Glomerular visceral epithelial cell (primary cell): ENCODE measurements around the gene MS4A1.
"Not testable (repeated sequence)": the region's sequence is repeated elsewhere in the genome, so short reads cannot be mapped to it uniquely, and the experiment has no call there.

ENCODE experiments used
- DNase-seq: peaks from one replicate; pipeline ENCODE4 v3.0.0-alpha.2; 2016; ENCODE audit errors: extremely low spot score

MS4A1 gene

DNA sequence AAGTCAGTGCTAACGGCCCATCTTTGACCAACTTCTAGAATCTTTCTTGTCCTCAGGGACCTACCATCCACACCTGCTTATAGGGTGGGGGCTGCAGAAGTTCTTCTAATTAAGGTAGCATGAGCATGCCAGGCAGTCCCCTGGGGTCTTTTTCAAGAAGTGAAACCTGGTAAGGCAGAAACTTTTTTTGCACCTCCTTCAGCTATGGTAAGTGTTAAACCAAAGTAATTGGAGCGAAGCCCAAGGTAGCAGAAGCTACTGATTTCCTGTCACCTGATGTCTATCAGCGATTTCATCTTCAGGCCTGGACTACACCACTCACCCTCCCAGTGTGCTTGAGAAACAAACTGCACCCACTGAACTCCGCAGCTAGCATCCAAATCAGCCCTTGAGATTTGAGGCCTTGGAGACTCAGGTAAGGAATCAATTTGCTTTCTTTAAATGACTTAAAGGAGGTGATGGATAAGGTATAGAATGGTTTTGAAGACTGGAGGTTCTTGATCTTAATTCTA lies at the start of gene MS4A1:
Gene MS4A1 (plus strand): TSS at position 317 of the 512 bp plus-strand sequence. CDS start 6,528 bp downstream, outside the sequence.
- DNase-seq, result no peak

DNA sequence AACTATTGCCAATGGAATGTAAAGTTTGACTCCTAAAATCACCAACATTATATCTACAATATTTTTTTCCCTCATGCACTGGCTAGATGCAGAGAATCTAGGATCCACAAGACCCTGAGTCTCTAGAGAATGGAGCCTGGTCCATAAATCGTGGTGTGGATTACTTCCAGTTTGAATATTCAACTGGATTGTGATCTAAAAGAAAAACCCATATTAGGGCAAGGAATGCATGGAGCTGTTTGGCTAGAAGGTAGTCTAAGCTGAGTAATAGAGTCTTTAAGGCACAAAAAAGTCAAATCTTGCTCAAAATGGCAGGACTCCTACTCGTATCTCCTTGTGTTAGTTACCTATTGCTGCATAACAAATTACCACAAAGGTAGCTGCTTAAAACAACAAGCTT lies 35.6 kb upstream of the MS4A1 start:
- no peak for DNase-seq

DNA sequence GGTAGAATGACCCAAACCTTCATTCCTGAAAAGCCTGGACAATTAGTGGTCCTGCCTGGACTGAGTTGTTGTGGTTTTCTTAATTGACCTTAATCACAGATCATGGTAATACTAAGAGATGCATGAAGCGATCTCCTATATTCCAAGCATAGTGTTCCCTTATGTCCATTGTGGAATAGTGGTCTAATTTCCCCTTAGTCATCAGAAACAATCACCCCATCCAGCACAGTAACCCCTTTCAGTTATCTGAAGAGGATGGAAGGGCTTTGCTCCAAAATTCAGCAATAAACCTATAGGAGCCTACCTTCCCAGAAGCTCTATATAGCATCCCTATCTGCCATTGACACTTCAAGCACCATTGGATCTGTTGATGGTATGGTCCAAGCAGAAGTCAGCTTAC lies 33.0 kb upstream of the MS4A1 start:
- no peak for DNase-seq

DNA sequence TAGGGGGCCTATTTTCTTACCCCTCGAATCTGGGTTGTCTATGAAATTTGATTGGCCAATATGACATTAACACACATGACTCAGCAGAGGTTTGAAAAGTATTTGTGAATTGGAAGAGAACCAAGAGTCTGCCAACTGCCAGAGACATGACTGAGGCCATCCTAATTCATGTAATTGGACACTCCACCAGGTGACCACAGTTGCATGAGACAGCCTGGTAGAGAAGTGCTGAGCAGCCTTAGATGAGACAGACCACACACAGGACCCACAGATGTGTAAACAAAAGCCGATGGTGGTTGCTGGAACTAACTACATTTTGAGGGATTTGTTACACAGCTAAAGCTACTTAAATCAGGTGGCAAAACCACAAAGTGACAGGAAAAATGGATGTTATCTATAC lies 27.1 kb upstream of the MS4A1 start:
- DNase-seq, result peak; percentile 16

GRCh38 chr11:60429272-60429671 lies 26.4 kb upstream of the MS4A1 start, which contains the start of gene MS4A5:
MS4A5 (plus strand) TSS chr11:60429572; CDS start chr11:60429675, 103 bp downstream.
- DNase-seq, result no peak

DNA sequence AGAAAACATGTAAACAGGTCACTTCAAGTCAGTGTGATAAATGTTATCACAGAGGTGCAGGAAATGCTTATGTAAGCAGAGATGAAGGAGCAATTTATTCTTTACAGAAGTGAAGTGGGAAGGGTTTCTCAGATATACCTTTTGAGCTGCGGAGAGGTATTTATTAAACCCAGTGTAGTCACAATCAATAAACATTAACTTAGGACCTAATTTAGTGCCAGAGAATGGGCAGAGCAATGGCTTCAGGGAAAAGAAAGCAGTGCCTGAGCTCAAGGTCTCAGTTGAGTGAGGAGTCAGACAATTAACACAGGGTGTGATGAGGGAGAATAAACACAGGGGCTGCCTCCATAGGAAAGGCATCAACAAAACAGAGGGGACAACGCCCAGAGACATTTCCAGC lies 24.4 kb upstream of the MS4A1 start:
- no peak for DNase-seq

DNA sequence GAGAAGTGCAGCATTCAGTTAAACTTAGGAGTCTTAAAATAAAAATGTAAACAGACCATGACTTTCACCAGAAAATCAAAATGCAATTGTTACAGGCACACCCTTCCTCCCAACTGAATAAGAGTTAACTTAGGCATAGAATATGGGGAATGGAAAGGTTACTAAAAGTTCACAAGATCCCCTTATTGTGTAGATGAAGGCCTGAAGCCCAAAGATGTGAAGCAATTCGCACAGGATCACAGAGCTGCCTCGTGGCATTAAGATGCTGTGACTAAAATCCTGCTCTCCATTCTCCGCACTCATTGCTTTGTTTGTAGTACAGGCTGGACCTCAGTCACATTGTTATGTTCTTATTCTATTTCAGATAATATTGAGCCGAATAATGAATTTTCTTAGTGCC lies 22.2 kb upstream of the MS4A1 start:
- no peak for DNase-seq

- no peak for DNase-seq
Observed at GRCh38 chr11:60447070-60447469, 8.6 kb upstream of the MS4A1 start.

DNA sequence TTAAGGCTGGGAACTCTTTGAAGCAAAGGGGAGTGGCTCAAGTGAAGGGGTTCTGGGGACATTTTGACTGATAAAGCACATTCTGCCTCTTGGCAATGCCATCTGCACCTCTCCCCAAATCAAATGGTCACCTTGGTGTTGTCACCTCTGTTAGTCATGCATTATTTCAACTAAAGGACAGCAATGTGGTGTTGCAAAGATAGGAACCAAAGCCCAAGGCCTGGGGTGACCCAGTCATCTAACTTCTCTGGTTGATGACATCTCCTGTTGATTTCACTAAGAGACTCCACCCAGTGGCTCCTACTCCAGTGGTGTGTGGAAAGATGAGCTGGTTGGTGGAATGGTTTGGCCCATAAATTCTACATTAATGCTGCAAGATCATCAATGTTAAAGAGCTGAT lies 7.8 kb upstream of the MS4A1 start:
- no peak for DNase-seq

DNA sequence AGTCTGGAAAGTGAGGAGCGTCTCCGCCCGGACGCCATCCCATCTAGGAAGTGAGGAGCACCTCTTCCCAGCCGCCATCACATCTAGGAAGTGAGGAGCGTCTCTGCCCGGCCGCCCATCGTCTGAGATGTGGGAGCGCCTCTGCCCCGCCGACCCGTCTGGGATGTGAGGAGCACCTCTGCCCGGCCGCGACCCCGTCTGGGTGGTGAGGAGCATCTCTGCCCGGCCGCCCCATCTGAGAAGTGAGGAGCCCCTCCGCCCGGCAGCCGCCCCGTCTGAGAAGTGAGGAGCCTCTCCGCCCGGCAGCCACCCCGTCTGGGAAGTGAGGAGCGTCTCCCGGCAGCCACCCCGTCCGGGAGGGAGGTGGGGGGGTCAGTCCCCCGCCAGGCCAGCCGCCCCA lies 4.5 kb upstream of the MS4A1 start:
- DNase-seq, result not testable (repeated sequence)

DNA sequence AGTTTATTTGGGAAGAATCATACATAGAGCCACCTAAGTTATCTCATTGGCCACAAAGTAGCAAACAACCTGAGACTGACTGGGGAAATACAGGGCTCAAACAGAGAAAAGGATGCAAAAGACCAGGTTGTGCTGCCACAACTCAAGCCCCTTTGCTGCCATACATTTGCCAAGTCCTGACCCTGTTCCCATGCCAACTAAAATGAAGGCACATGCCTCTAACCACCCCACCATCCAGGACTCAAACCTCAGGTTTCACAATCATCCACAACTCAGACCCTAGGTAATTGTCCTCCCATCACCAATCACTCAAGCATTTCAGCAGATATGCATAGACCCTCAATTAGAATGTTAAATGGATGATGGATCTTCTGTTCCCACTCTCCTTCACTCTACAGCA lies 1.4 kb upstream of the MS4A1 start:
- no peak for DNase-seq

DNA sequence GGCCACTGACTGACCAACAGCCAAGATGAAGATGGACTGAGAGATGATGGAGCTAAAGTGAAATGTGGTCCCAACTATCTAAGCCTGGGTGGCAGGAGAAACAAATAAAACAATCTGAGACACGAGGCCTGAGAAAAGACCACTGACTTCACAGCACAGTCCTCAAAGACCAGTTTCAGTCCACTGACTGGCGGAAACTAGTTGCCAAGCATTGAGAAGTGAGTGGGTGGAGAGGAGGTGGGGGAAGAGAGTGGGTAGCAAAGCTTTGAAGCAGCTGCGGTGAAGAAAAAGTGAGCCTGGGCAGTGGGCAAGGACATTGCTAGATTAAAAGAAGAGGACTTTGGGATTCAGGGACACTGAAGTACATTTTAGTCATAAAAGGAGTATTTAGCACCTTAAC lies 1.9 kb downstream of the MS4A1 start:
- no peak for DNase-seq

- no peak for DNase-seq
Observed at GRCh38 chr11:60459345-60459744, 3.7 kb downstream of the MS4A1 start.

DNA sequence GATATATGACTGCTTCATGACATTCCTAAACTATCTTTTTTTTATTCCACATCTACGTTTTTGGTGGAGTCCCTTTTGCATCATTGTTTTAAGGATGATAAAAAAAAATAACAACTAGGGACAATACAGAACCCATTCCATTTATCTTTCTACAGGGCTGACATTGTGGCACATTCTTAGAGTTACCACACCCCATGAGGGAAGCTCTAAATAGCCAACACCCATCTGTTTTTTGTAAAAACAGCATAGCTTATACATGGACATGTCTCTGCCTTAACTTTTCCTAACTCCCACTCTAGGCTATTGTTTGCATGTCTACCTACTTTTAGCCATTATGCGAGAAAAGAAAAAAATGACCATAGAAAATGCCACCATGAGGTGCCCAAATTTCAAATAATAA lies 13.2 kb downstream of the MS4A1 start:
- DNase-seq, result no peak

DNA sequence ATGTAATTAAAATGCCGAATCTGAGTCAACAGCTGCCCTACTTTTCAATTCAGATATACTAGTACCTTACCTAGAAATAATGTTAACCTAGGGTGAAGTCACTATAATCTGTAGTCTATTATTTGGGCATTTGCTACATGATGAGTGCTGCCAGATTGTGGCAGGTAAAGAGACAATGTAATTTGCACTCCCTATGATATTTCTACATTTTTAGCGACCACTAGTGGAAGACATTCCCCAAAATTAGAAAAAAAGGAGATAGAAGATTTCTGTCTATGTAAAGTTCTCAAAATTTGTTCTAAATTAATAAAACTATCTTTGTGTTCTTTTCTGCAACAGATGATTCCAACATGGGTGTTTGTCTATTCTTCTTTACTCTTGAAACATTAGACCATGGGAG lies 14.1 kb downstream of the MS4A1 start:
- DNase-seq, result no peak

- DNase-seq, result no peak
Observed at GRCh38 chr11:60477035-60477445, 21.4 kb downstream of the MS4A1 start.

DNA sequence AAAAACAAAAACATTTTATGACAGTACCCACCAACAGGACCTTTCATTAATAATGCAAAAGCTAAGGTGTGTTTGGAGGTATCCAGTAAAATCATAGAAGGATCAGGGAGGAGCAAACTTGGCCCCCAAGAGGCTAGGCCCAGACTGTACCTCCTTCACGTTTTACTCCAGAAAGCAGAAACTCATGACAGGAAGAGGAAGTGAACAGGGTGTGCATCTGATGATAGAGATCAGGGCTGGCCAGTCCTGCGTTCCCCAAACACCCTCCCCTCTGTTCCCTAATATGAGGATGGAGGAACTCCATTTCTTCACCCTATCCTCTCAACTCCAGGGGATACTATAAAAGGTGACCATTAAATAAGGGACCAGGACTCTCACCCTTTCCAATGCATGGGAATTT lies 26.7 kb downstream of the MS4A1 start:
- DNase-seq, result no peak

GRCh38 chr11:60485987-60486386 lies 30.3 kb downstream of the MS4A1 start:
- no peak for DNase-seq

DNA sequence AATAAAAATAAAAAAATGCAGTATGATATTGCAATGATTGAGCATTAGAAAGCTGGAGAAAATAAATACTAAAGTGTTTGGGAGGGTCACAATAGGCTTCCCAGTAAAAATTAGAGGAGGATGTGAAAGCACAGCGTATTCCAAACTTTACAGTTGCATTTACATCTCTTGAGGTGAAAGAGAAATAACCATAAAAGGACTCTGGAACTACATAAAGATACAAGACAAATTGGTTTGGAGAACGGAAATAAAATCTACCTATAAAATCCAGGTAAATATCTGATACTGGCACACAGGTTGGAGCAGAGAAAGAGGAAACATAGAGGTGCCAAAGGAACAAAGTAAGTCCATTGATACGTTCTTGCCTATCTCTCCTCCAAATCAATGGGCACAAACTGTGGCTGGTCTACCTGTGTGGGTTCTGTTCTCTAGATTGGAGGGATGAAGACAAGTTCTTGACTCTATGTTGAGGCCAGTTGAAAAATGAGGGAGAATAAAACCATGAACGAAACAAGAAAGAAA lies 36.9 kb downstream of the MS4A1 start, which contains the start of gene MS4A12:
Gene MS4A12 (plus strand): TSS at position 291 of the 522 bp plus-strand sequence. CDS start 4,541 bp downstream, outside the sequence.
- DNase-seq, result no peak

- DNase-seq, result no peak
Observed at GRCh38 chr11:60493454-60493853, 37.8 kb downstream of the MS4A1 start.

GRCh38 chr11:60498399-60498798 lies 42.8 kb downstream of the MS4A1 start:
- no peak for DNase-seq

DNA sequence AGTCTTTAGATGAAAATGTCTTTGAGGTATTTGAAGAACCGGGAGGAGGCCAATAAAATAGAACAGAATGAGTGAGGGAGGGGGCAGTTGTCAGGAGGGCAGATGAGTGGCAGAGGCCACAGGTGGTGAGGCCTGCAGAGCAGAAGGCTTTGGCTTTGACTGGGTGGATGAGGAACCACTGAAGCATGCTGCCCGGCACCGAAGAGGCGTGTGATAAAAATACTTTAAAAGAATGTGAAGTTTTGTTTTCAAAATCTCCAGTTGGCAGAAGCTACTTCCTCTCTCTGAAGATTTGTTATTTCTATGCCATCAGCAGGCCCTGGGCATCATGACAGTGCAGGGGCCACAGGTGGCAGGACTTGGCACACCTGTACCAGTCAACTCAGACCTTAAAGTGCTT lies 43.2 kb downstream of the MS4A1 start:
- DNase-seq, result peak; percentile 35

DNA sequence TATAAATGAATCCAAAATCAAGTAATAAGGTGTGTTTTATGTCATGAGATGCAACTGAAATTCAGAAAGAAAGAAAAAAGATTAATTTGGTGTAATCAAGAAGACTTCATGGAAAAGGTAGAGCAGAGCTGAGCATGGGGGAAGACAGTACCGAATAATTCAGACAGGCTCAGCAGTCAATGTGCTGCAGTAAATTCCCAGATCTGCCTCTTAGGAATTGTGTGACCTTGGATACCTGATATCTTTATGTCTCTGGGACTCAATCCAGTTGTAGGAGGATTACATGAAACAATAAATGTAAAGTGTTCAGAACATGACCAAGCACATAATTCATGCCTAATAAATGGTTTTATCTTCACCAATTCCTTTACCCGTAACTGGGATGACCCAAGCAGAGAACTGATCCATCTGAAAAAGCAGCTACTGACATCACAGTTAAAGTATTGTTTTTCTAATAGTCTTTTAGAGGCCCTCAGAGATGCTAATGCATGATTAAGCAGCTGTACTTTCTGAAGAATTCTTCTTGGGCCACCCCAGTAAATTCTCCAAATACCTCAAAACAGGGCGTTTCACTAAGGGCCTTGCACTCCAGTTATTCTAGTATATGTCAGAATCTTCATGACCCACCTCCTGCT lies 44.7 kb downstream of the MS4A1 start:
- peak; percentile 50 for DNase-seq
